ENCODE results near the gene GALNS. TPM values are rescaled to one million over a fixed set of nuclear protein-coding genes. Genes with fewer than 3 reads are reported as not detected.
A peak's percentile ranks its signal among the peaks of the same experiment; 100 is the strongest.

The GALNS gene
- total and polyA plus RNA-seq, 2 of the 8 experiments (the other 6 are each of a cell fraction or from before 2014, with no cell fraction given), result 8.9 to 17.8 TPM

GRCh38 chr16:88779406-88780141 is 77.2 kb downstream of the GALNS start:
- Histone ChIP-seq H4K91ac (replicated peaks; ENCODE audit: insufficient read length, low read length) (no peak overlapping the region), H2BK120ac (replicated peaks; ENCODE audit: low read depth, low read length) (no peak overlapping the region), H4K20me1 (replicated peaks in 1 of 2; ENCODE audit: control insufficient read depth in 1 of 2, insufficient read depth in 2 of 2, low read length in 2 of 2) (peaks cover 0 to 11% of the 10 kb centered on the region in 2 experiments), H2BK15ac (ENCODE audit: low read length) (no peak overlapping the region), H3K23ac (ENCODE audit: insufficient read length) (no peak overlapping the region), H2AFZ (ENCODE audit: low read length) (no peak overlapping the region), H3K27ac (ENCODE audit: low read depth, low read length) (no peak overlapping the region), H3K79me1 (ENCODE audit: low read depth, low read length) (peaks cover 4% of the 10 kb centered on the region; the same call in 1 of the 2 replicates), H4K8ac (ENCODE audit: extremely low read depth, insufficient read depth, low read length) (peak overlapping the region; percentile 40; the same call in 1 of the 2 replicates), H2BK12ac (ENCODE audit: low read depth, low read length) (no peak overlapping the region), H3K14ac (ENCODE audit: insufficient read length) (no peak overlapping the region), H3K4ac (replicated peaks; ENCODE audit: insufficient read length, low read depth, low read length) (no peak overlapping the region), H3K23me2 (ENCODE audit: low read depth, low read length) (peaks cover 4% of the 10 kb centered on the region; the same call in 1 of the 2 replicates), H3K27me3 (replicated peaks in 1 of 4; ENCODE audit: control insufficient read depth in 3 of 4, extremely low read depth in 1 of 4, insufficient read depth in 3 of 4, low read length in 3 of 4) (no peaks in the 10 kb centered on the region), H3K9ac (replicated peaks in 1 of 4; ENCODE audit: extremely low read depth in 1 of 4, low read depth in 3 of 4, low read length in 3 of 4) (no peak overlapping the region), H3K9me3 (ENCODE audit: insufficient read depth in 2 of 2, low read depth in 1 of 2, low read length in 1 of 2) (no peaks in the 10 kb centered on the region), H3K4me1 (replicated peaks in 1 of 4; ENCODE audit: control insufficient read depth in 3 of 4, insufficient read depth in 4 of 4, low read length in 3 of 4) (peaks cover 2 to 21% (median 10%) of the 10 kb centered on the region in 4 experiments), H3K18ac (ENCODE audit: extremely low read depth, low read length) (0 out of 2 replicates have a peak overlapping the region, but pooled peaks have one; percentile 32), H4K5ac (ENCODE audit: insufficient read length, low read depth, low read length) (no peak overlapping the region), H2BK20ac (ENCODE audit: low read length) (no peak overlapping the region), H3K36me3 (ENCODE audit: control insufficient read depth in 2 of 4, insufficient read depth in 4 of 4, low read length in 3 of 4) (no peaks in the 10 kb centered on the region), H3K4me2 (ENCODE audit: insufficient read depth in 1 of 2, low read depth in 2 of 2, low read length in 2 of 2) (no peak overlapping the region), H2BK5ac (ENCODE audit: low read depth, low read length) (peak overlapping the region; percentile 24; the same call in 1 of the 2 replicates), H3K4me3 (ENCODE audit: extremely low read depth in 1 of 4, insufficient read depth in 2 of 4, low read depth in 3 of 4, low read length in 4 of 4) (no peak overlapping the region), H3K79me2 (ENCODE audit: control insufficient read depth in 1 of 2, insufficient read depth in 2 of 2, low read length in 2 of 2) (peaks cover 0 to 27% of the 10 kb centered on the region in 2 experiments; a peak in 1 of 4 replicates), H3K56ac (replicated peaks; ENCODE audit: insufficient read length, low read depth, low read length) (no peak overlapping the region), H2AK5ac (ENCODE audit: low read depth, low read length) (no peak overlapping the region)
- 85% methylated on average over 25 of the region's 34 CpGs; no CpG with 5 or more reads in 1 of the 2 experiments for WGBS, 2 experiments (ENCODE audit: extremely low coverage in 1 of 2, insufficient coverage in 1 of 2, insufficient read length in 1 of 2, insufficient replicate concordance in 2 of 2, low coverage in 1 of 2, low lambda C conversion rate in 2 of 2, missing lambda C conversion rate in 1 of 2)
- POLR2A ChIA-PET (ENCODE audit: partially characterized antibody), result interaction anchor here (1.1 to 4.7 kb wide), 5 partner anchors 9 to 19 kb away, joined by 3 to 16 read pairs (median 5); no protein-coding TSS in a partner anchor
- CTCF ChIA-PET (ENCODE audit: partially characterized antibody), result interaction anchor here (1.1 to 7.4 kb wide), 10 partner anchors 9 to 78 kb away, joined by 3 to 94 read pairs (median 8); partner anchors contain the start of gene APRT
- FAIRE-seq (no peak), DNase-seq (ENCODE audit: low read depth in 1 of 2, low spot score in 2 of 2) (no peak)
- no peak for TF ChIP-seq POLR2AphosphoS5 (IDR thresholded peaks at IDR 0.05; ENCODE audit: low read depth, low read length)
- TF ChIP-seq GABPA (IDR thresholded peaks at IDR 0.05; ENCODE audit: borderline replicate concordance, insufficient read depth, low read length), result 0 out of 2 replicates have a peak, but pooled peaks have one; percentile 46
